ENCODE results near the gene KIF13A. TPM values are rescaled to one million over a fixed set of nuclear protein-coding genes. Genes with fewer than 3 reads are reported as not detected.

KIF13A gene
- total and polyA plus RNA-seq, 2 experiments from 2014 or later = 8.4 to 28.2 TPM

GRCh38 chr6:17883665-17884497 is 103.6 kb downstream of the KIF13A start:
- H3K4me2 ChIP-seq = no peak overlapping the region
- Mint-ChIP-seq H3K4me3 (no peak overlapping the region), H3K27me3 (ENCODE audit: insufficient read depth, low read depth, poor library complexity) (no peaks in the 10 kb centered on the region), H3K9me3 (no peaks in the 10 kb centered on the region), H3K27ac (no peak overlapping the region), H3K36me3 (ENCODE audit: low read depth) (no peaks in the 10 kb centered on the region), H3K4me1 (no peaks in the 10 kb centered on the region; the same call in 2 of the 3 replicates)
- H3K4me1 ChIP-seq (ENCODE audit: insufficient read depth) = peaks cover 8% of the 10 kb centered on the region
- no peaks in the 10 kb centered on the region for H3K36me3 ChIP-seq (ENCODE audit: insufficient read depth)
- no peak overlapping the region for H3K27ac ChIP-seq (ENCODE audit: low read depth)
- DNase-seq (ENCODE audit: low spot score) (no peak), ATAC-seq (no peak)
- no peaks in the 10 kb centered on the region for H3K9me2 ChIP-seq (ENCODE audit: insufficient read depth)
- no peaks in the 10 kb centered on the region; the same call in 1 of the 2 replicates for H4K20me1 ChIP-seq (replicated peaks; ENCODE audit: insufficient read depth)
- H3K27me3 ChIP-seq (ENCODE audit: insufficient read depth) = no peaks in the 10 kb centered on the region
- no peak overlapping the region for H3K4me3 ChIP-seq
- no peaks in the 10 kb centered on the region for H3F3A ChIP-seq (replicated peaks; ENCODE audit: low read depth)
- peaks cover 7% of the 10 kb centered on the region for H3K79me2 ChIP-seq (replicated peaks; ENCODE audit: insufficient read depth)
- H2AFZ ChIP-seq = no peak overlapping the region
- TF ChIP-seq ZNF114 (CRISPR knock-in tag; IDR thresholded peaks at IDR 0.05) (no peak), CTCF (conservative IDR thresholded peaks at IDR 0.05; ENCODE audit: low read depth in 2 of 2) (no peak), STAT1 (IDR thresholded peaks at IDR 0.05; ENCODE audit: unreplicated experiment) (no peak), ZNF462 (CRISPR knock-in tag; IDR thresholded peaks at IDR 0.05) (no peak), JUNB (IDR thresholded peaks at IDR 0.05; ENCODE audit: unreplicated experiment) (no peak), CREB1 (CRISPR knock-in tag; IDR thresholded peaks at IDR 0.05; ENCODE audit: low read depth) (no peak), EZH2phosphoT487 (IDR thresholded peaks at IDR 0.05; ENCODE audit: unreplicated experiment) (no peak), NANOG (IDR thresholded peaks at IDR 0.05; ENCODE audit: borderline replicate concordance) (no peak)
- TF ChIP-seq, protein P1, sequence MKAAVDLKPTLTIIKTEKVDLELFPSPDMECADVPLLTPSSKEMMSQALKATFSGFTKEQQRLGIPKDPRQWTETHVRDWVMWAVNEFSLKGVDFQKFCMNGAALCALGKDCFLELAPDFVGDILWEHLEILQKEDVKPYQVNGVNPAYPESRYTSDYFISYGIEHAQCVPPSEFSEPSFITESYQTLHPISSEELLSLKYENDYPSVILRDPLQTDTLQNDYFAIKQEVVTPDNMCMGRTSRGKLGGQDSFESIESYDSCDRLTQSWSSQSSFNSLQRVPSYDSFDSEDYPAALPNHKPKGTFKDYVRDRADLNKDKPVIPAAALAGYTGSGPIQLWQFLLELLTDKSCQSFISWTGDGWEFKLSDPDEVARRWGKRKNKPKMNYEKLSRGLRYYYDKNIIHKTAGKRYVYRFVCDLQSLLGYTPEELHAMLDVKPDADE (IDR thresholded peaks at IDR 0.05) = no peak

Measured in GM23338 (cell line).